Mucosa of descending colon (tissue), 3 donors: ENCODE results near the gene TNFRSF1B. TPM values are rescaled to one million over a fixed set of nuclear protein-coding genes. Genes with fewer than 3 reads are reported as not detected.
A peak's percentile ranks its signal among the peaks of the same experiment; 100 is the strongest.

ENCODE experiments used
- ATAC-seq: fragments of 200-7000 bp; cut with Tn5 transposase; one replicate; pipeline ENCODE4 v1.9.1; 2020; ENCODE audit warnings: mild to moderate bottlenecking, moderate library complexity
- DNase-seq, 3 donors: peaks; one replicate each; pipeline ENCODE4 v3.0.0-alpha.2; 2020
- H3K36me3 ChIP-seq: fragments of 200-600 bp; one replicate; pipeline ENCODE4 v1.8.0; 2021; ENCODE audit warnings: low read depth, mild to moderate bottlenecking
- H3K4me1 ChIP-seq: fragments of 200-600 bp; one replicate; pipeline ENCODE4 v1.8.0; 2021; ENCODE audit warnings: low read depth, mild to moderate bottlenecking
- H3K4me3 ChIP-seq: fragments of 200-600 bp; one replicate; pipeline ENCODE4 v1.8.0; 2021; ENCODE audit warnings: mild to moderate bottlenecking
- H3K9me3 ChIP-seq: fragments of 200-600 bp; one replicate; pipeline ENCODE4 v1.8.0; 2021; ENCODE audit warnings: mild to moderate bottlenecking
- CTCF ChIP-seq: fragments of 200-600 bp; IDR thresholded peaks from one replicate; pipeline ENCODE4 v1.8.0; 2022; ENCODE audit warnings: antibody characterized with exemption, mild to moderate bottlenecking
- intact Hi-C, 2 donors: fragments of 100-400 bp; cut with DNase I in 1 of 2; cut with micrococcal nuclease in 1 of 2; formaldehyde crosslinking; loops; one replicate each; pipeline versions ENCODE4 v1.11.0 to v1.11.1; 2022; cut with DNase I, micrococcal nuclease
- total RNA-seq, 3 donors: library from RNA; stranded (reverse); fragmentation: NEBNext Ultra II Directional in 2 of 3; extraction: Animal tissue kit (Norgen Biotek cat#: 25700) in 2 of 3; gene quantifications; one replicate each; pipeline versions ENCODE4 v1.2.1 to v1.2.4, GENCODE V29; 2021 to 2023
- donor health status: DM: no; HTN: no; CAD: no; lungs with moderate emphysema.
- donor health status: DM: no; HTN: no; CAD: no.
- donor health status: DM: no; HTN: yes; CAD: no.

TNFRSF1B gene
- total RNA-seq, 3 donors from 2014 or later: 20.3 to 39.3 (median 31.6) TPM

- intact Hi-C loops: no loop called here
- no peak for TF ChIP-seq CTCF
- Histone ChIP-seq H3K4me1 (peaks cover 38% of the 10 kb centered on the region), H3K4me3 (no peak overlapping the region), H3K36me3 (no peaks in the 10 kb centered on the region), H3K9me3 (no peaks in the 10 kb centered on the region)
- no peak for ATAC-seq
- DNase-seq: peak in 1 of 3 donors; percentile 32
Measured at GRCh38 chr1:12146343-12147112, 20.3 kb upstream of the TNFRSF1B start.

GRCh38 chr1:12147201-12147701 lies 19.5 kb upstream of the TNFRSF1B start:
- TF ChIP-seq CTCF: no peak
- intact Hi-C loops: no loop called here
- ATAC-seq: no peak

GRCh38 chr1:12148160-12148957 lies 18.4 kb upstream of the TNFRSF1B start:
- DNase-seq: peak; percentile 88 to 96 (median 89)
- no peak for TF ChIP-seq CTCF
- intact Hi-C loops: no loop called here
- no peaks in the 10 kb centered on the region for H3K9me3 ChIP-seq
- no peaks in the 10 kb centered on the region for H3K36me3 ChIP-seq
- H3K4me1 ChIP-seq: peaks cover 42% of the 10 kb centered on the region
- ATAC-seq: peak; percentile 81
- H3K4me3 ChIP-seq: no peak overlapping the region

More at GRCh38 chr1:12147201-12147701, 19.5 kb upstream of the TNFRSF1B start:
- Histone ChIP-seq H3K4me1 (peaks cover 38% of the 10 kb centered on the region), H3K9me3 (no peaks in the 10 kb centered on the region), H3K36me3 (no peaks in the 10 kb centered on the region), H3K4me3 (no peak overlapping the region)
- DNase-seq: peak in 1 of 3 donors; percentile 31

GRCh38 chr1:12148958-12149790 lies 17.6 kb upstream of the TNFRSF1B start:
- H3K4me3 ChIP-seq: no peak overlapping the region
- peaks cover 38% of the 10 kb centered on the region for H3K4me1 ChIP-seq
- H3K36me3 ChIP-seq: no peaks in the 10 kb centered on the region
- intact Hi-C loops: no loop called here
- no peak for ATAC-seq
- no peaks in the 10 kb centered on the region for H3K9me3 ChIP-seq
- DNase-seq: peak in 1 of 3 donors; percentile 23
- TF ChIP-seq CTCF: no peak

- no peak overlapping the region for H3K4me3 ChIP-seq
- peaks cover 34% of the 10 kb centered on the region for H3K4me1 ChIP-seq
- peak in 1 of 3 donors; percentile 28 for DNase-seq
- TF ChIP-seq CTCF: no peak
- H3K36me3 ChIP-seq: no peaks in the 10 kb centered on the region
- no peaks in the 10 kb centered on the region for H3K9me3 ChIP-seq
- ATAC-seq: no peak
- intact Hi-C loops: no loop called here
Measured at GRCh38 chr1:12149791-12150175, 17.0 kb upstream of the TNFRSF1B start.
